Hepatic stellate cell (primary cell): Measurements from ENCODE around the gene POLRMT.
"Not testable (repeated sequence)": the region's sequence is repeated elsewhere in the genome, so short reads cannot be mapped to it uniquely, and the experiment has no call there.

ENCODE experiments used
- DNase-seq: peaks from one replicate; pipeline ENCODE4 v3.0.0; 2011; ENCODE audit warnings: low spot score

Gene POLRMT

DNA sequence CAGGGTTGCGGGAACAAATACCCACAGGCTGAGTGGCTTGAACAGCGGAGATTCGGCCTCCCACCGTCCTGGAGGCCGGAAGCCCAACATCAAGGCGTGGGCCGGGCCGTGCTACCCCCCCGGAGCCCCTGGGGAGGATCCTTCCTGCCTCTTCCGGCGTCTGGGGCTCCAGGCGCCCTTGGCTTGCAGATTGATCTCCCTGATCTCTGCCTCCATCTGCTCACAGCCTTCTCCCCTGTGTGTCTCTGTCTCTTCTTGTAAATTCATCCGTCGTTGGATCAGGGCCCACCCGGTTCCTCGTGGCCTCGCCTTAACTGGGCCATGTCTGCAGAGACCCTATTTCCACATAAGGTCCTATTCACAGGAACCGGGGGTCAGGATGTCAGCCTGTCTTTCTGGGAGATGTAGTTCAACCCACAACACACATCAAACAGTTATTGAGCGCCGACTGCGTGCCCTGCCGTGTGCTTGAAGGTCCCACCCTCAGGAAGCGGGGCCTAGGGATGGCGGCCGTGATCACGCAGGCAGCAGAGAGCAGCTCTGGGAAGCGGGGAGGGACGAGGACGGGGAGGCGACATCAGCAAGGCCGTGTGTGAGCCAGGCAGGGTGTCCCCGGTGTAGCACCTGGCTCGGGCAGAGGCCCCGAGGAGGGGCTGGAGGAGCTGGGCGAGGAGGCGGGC is 22.4 kb downstream of the POLRMT start:
- peak; percentile 85 for DNase-seq

DNA sequence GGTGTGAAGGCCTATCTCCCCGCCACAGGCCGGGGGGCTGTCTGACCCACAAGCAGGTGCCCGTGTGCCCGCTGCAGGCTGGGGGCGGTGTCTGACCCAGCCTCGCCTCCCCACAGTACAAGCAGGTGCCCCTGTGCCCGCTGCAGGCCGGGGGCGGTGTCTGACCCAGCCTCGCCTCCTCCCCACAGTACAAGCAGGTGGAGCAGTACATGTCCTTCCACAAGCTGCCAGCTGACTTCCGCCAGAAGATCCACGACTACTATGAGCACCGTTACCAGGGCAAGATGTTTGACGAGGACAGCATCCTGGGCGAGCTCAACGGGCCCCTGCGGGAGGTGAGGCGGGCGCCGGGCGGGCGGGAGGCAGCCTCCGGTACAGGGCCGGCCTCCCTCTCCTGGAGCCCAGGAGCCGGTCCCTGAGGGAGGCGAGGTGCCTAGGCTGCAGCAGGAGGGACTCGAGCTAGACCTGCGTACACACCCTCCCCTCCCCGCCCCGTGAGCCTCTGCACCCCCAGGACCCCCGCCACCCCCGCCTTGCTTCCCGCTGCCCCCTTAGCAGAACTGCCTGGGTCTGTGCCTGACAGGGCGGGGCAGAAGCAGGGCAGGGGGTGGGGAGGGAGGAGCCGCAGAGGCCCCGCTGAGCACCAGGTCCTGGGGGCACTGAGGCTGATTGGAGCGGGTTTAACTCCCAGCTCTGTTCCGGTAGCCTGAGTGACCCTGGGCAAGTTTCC is 23.1 kb downstream of the POLRMT start:
- DNase-seq: no peak

DNA sequence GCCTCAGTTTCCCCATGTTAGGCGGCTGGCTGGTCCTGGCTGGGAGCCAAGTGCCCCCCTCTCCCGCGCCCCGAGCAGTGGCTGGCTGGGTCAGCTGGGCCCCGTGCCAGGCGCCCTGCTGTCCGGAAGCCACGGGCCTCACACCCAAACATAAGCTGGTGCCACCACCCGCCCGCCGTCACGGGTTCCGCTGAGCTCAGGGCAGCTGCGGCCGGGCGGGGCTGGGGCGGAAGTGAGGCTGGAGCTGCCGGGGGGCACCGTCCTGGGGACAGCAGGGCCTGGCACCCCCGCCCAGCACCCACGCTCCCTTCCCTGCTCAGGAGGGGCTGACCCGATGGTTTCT is 24.4 kb downstream of the POLRMT start:
- DNase-seq: no peak

DNA sequence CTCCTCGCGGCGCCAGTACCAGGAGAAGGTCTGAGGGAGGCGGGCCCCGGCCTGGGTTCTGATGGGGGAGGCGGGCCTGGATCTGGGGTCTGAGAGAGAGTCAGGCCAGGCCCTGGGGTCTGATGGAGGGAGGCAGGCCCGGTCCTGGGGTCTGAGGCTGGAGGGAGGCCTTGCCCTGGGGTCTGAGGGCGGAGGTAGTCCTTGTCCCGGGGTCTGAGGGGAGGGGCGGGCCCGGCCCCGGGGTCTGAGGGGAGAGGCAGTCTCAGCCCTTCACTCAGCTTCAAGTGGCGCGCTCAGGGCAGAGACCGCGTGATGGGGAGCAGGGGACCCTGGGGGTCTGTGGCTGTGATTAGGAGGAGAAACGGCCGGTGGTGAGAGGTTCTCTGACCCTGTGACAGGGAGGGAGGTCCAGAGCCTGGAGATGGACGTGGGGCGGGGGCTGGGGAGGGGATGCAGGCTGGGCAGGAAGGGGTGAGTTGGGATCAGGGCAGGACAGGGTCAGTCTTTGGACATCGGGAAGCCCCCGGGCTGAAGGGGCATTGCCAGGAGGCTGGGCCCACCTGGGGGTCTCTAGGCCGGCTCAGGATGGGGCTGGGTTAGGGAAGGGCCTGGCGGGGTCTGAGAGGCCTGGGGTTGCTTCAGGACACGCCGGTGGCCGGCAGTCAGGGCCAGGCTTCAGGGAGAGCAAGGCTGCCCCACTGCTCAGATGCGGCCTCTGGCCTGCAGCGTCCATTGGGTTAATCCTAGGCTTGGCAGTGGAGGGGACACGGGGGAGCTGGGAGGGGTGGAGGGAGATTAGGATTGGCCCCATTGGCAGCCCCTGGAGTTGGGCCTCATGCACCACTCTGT is 25.0 kb downstream of the POLRMT start:
- DNase-seq: no peak

DNA sequence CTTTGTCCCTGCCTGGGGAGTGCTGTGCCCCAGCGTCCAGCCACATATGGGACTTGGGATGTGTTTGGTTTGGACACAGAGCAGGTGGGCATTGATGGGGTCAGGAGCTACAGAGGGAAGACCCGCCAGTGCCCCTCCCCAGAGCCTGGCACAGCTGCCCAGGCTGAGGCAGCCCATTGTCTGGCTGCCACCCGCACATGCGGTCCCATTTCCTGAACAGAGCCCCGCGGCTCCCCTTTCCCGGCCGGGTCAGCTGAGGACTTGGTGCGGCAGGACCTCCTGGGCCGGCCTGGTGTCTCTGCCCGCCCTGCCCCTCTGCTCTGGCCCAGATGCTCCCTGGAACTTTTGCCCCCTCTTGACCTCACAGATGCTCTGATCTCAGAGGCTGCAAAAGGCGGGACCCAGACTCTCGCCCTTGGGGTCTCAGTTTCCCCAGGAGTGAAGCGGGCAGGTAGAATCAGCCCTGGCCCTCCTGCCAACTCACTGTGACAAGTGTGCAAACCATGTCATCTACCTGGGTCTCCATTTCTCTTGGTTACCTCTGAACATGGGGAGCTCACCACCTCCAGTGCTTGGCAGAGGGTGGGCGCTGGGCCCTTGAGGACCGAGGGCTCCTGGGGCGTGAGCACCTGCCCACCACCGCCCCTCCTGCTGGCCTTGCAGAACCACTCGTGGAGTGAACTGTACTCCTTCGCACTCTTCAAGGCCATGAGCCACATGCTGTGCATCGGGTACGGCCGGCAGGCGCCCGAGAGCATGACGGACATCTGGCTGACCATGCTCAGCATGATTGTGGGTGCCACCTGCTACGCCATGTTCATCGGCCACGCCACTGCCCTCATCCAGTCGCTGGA is 25.8 kb downstream of the POLRMT start:
- no peak for DNase-seq

DNA sequence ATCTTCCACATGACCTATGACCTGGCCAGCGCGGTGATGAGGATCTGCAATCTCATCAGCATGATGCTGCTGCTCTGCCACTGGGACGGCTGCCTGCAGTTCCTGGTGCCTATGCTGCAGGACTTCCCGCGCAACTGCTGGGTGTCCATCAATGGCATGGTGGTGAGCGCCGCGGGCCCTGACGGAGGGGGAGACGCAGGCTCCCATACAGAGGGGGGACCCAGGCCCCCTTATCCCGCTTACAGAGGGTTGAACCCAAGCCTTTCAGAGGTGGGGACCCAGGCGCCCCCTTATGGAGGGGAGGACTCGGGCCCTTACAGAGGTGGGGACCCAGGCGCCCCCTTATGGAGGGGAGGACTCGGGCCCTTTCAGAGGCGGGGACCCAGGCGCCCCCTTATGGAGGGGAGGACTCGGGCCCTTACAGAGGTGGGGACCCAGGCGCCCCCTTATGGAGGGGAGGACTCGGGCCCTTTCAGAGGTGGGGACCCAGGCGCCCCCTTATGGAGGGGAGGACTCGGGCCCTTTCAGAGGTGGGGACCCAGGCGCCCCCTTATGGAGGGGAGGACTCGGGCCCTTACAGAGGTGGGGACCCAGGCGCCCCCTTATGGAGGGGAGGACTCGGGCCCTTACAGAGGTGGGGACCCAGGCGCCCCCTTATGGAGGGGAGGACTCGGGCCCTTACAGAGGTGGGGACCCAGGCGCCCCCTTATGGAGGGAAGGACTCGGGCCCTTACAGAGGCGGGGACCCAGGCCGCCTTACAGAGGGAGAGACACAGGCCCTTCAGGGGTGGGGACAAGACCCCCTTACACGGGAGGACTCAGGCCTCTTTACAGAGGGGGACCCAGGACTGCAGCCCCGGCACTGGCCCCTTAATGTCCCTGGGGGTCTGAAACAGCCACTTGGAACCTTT is 28.0 kb downstream of the POLRMT start:
- DNase-seq: not testable (repeated sequence)

DNA sequence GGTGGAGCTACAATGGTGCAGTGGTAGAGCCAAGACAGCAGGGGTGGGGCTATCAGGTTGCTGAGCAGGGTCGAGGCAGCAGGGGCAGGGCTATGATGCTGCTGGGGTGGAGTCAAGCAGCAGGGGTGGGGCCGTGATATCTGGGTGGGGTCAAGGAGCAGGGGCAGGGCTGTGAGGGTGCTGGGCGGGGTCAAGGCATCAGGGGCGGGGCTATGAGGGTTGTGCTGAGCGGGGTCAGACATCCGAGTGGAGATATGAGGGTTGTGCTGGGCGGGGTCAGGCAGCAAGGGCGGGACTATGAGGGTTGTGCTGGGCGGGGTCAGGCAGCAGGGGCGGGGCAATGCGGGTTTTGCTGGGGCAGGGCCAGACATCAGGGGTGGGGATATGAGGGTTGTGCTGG is 29.0 kb downstream of the POLRMT start:
- no peak for DNase-seq

DNA sequence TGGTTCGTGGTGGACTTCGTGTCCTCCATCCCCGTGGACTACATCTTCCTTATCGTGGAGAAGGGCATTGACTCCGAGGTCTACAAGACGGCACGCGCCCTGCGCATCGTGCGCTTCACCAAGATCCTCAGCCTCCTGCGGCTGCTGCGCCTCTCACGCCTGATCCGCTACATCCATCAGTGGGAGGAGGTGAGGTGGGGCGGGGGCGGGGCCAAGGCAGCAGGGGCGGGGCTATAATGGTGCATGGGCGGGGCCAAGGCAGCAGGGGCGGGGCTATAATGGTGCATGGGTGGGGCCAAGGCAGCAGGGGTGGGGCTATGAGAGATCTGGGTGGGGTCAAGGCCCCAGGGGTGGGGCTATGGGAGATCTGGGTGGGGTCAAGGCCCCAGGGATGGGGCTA is 29.6 kb downstream of the POLRMT start:
- not testable (repeated sequence) for DNase-seq

DNA sequence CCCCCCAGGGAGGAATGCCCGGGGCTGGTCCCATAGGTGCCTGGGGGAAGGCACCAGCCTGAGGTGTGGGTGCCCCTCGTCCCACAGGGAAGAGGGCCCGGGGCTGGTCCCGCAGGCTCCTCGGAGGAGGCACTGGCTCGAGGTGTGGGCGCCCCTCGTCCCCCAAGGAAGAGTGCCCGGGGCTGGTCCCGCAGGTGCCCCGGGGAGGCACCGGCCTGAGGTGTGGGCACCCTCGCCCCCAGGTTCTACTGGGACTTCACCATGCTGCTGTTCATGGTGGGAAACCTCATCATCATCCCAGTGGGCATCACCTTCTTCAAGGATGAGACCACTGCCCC is 30.1 kb downstream of the POLRMT start:
- DNase-seq: not testable (repeated sequence)

DNA sequence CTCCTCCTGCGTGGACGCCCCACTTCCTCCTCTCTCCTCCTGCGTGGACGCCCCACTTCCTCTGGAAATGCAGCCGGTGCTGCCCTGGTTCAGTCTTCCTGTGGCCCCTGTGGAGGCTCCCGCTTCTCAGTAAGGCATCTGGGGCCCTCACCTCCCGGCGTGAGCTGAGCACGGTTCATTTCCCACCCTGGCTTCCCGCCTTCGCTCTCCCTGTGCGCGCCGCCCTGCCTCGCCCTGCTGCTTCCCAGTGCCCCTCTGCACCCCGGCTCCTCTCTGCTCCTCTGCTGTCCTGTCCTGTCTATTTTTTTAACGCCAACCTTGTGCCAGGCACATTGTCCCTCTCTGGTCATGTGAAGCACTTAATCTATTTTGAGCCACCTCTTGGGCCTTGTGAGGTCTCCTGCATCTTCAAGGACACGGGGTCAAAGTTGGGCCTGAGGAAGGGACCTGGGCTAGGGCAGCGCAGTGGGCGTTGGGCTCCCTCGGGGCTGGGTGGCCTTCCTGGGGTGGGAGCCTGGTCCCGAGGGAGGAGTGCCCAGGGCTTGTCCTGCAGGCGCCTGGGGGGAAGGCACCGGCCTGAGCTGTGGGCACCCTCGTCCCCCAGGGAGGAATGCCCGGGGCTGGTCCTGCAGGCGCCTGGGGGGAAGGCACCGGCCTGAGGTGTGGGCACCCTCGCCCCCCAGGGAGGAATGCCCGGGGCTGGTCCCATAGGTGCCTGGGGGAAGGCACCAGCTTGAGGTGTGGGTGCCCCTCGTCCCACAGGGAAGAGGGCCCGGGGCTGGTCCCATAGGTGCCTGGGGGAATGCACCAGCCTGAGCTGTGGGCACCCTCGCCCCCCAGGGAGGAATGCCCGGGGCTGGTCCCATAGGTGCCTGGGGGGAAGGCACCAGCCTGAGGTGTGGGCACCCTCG is 30.7 kb downstream of the POLRMT start:
- DNase-seq: no peak

DNA sequence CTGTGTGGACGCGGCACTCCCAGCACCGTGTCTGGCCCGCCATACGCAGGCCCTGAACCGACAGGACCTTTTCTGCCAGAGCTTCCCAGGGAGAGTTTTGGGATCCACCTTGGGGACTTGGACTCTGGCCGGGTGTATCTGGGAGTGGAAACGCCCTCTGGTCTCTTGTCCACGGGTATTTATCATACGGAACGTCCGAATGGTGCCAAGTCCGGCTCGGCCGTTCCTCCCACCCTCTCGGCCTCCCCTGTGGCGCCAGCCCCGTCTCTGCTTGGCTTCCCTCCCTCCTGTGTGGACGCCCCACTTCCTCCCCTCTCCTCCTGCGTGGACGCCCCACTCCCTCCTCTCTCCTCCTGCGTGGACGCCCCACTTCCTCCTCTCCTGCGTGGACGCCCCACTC is 31.5 kb downstream of the POLRMT start:
- no peak for DNase-seq

DNA sequence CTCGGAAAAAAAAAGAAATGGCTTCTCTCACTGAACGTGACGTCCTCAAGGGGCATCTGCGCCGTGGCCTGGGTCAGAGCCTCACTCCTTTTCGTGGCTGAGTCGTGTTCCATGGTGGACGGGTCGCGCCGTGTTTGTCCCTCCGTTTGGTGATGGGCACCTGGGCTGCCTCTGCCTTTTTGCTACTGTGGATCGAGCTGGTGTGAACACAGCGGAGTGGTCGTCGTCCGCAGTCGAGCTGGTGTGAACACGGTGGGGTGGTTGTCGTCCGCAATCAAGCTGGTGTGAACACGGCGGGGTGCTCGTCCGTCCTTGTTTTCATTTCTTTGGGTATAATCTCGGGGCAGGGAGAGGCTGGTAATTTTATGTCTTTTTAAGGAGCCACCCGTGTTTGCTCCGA is 32.0 kb downstream of the POLRMT start:
- no peak for DNase-seq

DNA sequence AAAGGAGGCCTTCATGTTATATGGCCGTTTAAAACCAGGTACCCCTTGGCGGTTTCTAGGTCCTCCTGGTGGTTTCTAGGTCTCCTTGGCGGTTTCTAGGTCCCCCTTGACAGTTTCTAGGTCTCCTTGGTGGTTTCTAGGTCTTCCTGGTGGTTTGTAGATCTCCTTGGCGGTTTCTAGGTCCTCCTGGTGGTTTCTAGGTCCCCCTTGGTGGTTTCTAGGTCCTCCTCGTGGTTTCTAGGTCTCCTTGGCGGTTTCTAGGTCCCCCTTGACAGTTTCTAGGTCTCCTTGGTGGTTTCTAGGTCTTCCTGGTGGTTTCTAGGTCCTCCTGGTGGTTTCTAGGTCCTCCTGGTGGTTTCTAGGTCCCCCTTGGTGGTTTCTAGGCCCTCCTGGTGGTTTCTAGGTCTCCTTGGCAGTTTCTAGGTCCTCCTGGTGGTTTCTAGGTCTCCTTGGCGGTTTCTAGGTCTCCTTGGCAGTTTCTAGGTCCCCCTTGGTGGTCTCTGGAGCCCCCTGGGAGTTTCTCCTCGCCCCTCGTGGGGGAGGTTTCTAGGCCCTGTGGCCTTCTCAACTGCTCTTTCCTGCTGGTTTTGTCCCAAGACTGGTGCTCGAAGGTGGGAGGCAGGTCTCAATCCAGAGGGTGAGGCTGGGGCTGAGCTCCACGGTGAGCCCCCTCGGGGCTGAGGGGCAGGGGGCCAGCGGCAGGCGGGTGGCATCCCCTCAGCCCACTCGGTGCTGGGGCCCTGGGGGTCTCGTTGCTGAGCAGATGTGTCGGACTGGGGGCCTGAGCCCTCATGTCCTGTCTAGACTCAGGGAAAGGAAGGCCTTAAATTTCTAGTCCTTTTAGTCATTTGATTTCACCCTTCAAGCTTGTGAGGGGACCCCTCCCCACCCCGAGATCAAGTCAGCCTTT is 35.7 kb downstream of the POLRMT start:
- DNase-seq: no peak

DNA sequence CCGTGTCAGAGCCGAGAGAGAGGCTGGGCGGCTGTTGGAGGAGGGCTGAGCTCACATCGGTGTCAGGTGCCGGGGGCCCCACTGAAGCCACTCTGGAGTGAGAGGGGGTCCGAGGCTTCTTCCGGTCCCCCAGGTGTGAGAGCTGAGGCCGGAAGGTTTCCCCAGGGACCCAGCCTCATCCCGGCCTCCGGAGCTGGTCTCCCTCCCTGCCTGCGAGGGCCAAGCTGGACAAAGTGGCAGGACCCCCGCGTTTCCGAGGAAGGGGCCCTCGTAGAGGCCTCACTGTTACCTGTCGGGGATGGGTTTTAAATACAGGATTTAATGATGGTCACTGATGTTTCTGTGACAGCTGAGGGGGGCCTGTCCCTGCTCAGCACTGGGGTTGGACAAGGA is 37.1 kb downstream of the POLRMT start:
- DNase-seq: no peak

DNA sequence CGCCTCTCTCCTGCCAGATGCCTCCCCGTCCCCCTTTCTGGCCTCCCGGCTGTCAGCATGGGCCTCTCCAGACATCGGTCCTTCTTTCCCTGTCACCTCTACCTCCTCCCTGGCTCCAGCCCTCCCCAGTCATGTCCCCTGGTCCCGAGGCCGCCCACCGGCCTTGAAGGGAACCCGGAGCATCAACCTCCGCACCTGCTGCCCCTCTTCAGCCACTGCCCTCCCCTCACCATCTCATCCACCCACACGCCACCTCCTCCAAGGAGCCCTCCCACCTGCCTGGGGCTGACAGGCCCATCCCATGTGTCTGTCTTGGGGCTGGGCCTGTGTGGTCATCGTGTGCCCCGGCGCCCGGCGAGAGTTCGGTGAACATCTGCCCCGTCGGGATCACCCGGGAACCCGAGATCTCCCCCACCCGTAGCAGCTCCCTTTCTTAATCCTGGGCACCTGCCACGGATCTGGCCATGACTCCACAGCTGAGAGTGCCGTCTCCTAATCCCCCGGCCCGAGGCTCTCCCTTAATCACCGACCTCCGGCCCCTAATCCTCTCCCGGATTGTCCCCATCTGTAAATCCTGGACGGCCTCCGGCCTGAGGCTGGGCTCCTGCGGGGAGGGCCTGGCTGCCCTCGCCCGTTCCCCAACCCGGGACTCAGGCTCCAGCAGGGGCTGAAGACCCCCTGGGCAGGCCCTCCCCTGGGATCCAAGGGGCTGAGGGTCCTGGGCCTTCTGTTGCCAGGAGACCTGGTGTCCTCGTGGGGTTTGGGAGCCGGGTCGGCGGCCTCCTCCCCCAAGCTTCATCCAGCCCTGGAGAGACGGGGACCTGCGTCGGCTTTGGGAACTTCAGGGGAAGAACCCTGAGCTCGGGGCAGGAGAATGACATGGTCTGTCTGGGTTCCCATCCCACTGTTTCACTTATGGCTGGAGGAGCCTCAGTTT is 37.7 kb downstream of the POLRMT start:
- no peak for DNase-seq

DNA sequence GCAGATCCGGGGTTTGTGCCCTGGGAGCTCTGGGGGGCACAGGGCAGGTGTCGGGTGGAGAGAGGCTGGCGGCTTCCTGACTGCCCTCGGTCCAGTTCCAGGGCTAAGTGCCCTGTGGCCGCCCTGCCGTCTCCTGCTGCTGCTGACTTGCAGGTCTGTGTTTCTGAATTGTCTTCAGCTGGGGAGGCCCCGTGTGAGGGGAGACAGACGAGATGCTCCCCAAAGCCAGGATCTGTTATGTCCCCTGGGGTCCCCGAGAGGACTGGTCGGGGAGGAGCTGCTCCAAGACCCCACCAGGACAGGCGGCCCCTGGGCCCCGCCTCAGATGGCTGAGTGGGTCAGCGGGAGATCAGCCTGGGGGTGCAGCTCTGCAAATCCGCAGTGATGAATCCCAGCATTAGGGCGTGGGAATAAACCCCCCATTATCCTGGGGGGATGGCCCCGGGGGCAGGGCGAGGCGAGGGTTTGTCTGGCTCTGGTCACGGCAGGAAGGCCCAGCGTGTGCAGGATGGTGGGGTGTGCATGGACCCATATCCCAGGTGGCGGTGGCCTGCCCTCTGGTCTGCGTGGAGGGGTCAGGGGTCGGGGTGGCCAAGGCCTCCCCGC is 39.0 kb downstream of the POLRMT start:
- no peak for DNase-seq

DNA sequence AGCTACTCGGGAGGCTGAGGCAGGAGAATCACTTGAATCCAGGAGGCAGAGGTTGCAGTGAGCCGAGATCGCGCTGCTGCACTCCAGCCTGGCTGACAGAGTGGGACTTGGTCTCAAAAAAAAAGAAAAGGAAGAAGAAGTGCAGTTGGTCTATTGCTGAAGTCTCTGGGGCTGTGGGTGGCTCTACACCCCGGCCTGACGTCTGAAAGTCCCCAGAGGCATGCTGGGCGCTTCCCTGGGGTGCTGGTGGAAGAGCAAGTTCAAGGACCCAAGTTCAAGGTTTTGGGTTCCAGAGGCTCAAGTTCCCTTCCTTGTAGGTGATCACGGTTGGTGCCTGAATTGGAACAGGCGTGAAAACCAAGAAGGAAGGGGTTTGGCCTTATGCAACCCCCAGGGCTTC is 39.8 kb downstream of the POLRMT start:
- DNase-seq: no peak
